Measurements from ENCODE around the gene NCKAP5.

- TF ChIP-seq RAD21 (IDR thresholded peaks at IDR 0.05; ENCODE audit: low read depth) = no peak
- TF ChIP-seq MAX (IDR thresholded peaks at IDR 0.05) = no peak
- no peak for TF ChIP-seq YY1 (IDR thresholded peaks at IDR 0.05; ENCODE audit: low read depth)
- no peak for TF ChIP-seq EP300 (IDR thresholded peaks at IDR 0.05; ENCODE audit: borderline replicate concordance)
- no peak for TF ChIP-seq EGR1 (IDR thresholded peaks at IDR 0.05)
- no peak for TF ChIP-seq REST (IDR thresholded peaks at IDR 0.05; ENCODE audit: low read depth)
- TF ChIP-seq TAF1 (IDR thresholded peaks at IDR 0.05; ENCODE audit: low read depth) = no peak
- no peak for TF ChIP-seq FOXM1 (IDR thresholded peaks at IDR 0.05; ENCODE audit: borderline replicate concordance, low read depth)
- TF ChIP-seq ZBTB7A (IDR thresholded peaks at IDR 0.05; ENCODE audit: low read depth) = no peak
- no peak for TF ChIP-seq CEBPB (IDR thresholded peaks at IDR 0.05)
- TF ChIP-seq TCF12 (IDR thresholded peaks at IDR 0.05; ENCODE audit: low read depth) = no peak
- TF ChIP-seq TEAD4 (IDR thresholded peaks at IDR 0.05) = no peak
- TF ChIP-seq CREB1 (IDR thresholded peaks at IDR 0.05; ENCODE audit: low read depth) = no peak
- TF ChIP-seq NFIC (IDR thresholded peaks at IDR 0.05) = no peak
Measured at GRCh38 chr2:132645176-132645575, 923.1 kb downstream of the NCKAP5 start.
